Measurements from ENCODE around the gene ZSCAN5A.
"Not testable (repeated sequence)": the region's sequence is repeated elsewhere in the genome, so short reads cannot be mapped to it uniquely, and the experiment has no call there.

ZSCAN5A gene

DNA sequence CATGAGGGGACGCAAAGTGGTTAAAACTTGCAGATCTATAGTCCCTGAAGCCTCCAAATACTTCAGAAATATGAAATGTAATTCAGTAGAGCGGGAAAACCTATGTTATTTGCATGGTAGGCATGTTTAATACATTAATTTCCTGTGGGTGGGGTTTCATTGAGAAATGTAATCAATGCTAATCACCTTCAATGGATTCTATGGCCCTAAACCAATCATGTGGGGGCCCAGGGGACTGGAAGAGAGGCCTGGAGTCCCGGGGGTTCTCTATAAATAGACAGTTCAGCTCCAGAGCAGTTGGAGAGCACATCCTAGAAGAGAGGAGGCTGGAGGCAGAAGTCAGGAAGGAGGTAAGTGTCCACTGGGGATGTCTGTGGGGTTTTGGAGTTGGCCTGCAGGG is 112.7 kb downstream of the ZSCAN5A start, which contains the start of gene ZSCAN5C:
ZSCAN5C (plus strand) TSS at position 301 of the 400 bp plus-strand sequence. CDS start 3,641 bp downstream, outside the sequence.
- DNase-seq, result no peak

- no peak for DNase-seq
Observed at GRCh38 chr19:56199687-56200086, 115.0 kb downstream of the ZSCAN5A start.

DNA sequence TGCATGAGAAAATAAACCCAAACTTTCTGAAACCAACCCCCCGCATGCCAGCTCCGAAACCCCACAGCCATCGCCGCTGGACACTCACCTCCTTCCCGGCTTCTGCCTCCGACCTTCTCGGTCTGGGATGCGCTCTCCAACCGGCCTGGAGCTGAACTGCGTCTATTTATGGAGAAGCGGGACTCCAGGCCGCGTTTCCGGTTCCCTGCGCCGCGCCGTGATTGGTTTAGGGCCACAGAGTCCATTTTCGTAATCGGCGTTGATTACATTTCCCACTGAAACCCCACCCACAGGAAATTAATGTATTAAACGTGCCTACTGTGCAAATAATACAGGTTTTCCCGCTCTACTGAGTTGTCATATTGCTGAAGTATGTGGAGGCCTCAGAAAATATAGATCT is 117.0 kb downstream of the ZSCAN5A start, which contains the start of gene ZSCAN5B:
ZSCAN5B (minus strand) TSS at position 138 of the 400 bp plus-strand sequence. CDS start 4,731 bp downstream, outside the sequence.
- not testable (repeated sequence) for DNase-seq

DNA sequence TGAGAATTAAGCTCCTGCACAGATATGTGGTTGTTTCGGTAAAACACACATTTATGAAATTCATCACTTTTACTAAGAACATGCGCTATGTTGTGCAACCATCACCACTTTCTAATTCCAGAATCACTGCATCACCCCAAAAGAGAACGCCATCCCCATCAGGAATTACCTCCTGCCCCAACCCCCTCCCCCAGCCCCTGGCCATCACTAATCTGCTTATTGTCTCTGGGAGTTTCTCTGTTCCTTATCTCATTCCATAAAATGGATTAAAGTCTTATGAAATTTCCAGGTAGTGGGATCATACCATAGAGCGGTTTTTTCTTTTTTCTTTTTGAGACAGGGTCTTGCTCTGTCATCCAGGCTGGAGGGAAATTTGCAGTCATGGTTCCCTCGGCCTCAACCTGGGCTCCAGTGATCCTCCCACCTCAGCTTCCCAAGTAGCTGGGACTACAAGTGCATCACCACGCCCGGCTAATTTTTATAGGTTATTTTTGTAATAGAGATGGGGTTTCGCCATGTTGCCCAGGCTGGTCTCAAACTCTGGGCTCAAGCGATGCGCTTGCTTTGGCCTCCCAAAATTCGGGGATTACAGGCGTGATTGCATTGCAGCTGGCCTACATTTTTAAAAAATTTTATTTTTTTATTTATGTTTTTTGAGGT is 120.5 kb downstream of the ZSCAN5A start:
- DNase-seq, result no peak

DNA sequence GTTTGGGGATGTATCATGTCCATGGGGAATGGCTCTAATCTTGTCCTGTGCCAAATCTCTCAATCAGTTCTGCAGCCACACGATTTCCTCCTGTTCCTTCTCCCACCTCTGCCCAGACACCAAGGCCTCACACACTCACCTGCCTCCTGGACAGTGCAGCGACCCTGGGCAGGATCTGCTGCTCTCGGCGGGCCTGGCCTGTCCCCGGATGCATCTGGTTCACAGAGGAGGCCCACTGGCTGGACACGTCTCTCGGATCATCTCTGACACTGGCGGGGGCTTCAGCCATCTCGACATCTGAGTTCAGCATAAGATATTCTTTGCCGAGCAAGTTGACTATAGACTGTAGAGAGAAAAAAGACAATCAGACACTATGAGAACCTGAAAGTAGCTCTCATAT is 122.9 kb downstream of the ZSCAN5A start:
- DNase-seq, result no peak

DNA sequence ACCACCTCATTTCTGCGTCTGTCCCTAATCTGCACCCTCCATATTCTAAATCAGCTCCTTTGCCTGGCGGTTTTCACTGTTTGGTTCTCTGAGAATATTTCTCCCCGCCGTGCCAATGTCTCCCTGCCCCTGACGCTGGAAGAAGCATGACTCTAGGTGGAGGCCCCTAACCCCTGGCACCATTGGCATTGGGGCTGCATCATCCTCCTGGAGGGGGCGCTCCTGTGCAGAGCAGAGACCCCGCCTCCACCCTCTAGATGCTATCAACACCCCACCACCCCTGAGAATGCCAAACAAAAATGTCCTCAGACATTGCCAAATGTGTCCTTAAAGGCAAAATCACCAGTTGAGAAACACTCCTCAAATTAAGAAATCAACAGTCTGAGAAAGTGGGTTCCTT is 123.5 kb downstream of the ZSCAN5A start:
- DNase-seq, result no peak

DNA sequence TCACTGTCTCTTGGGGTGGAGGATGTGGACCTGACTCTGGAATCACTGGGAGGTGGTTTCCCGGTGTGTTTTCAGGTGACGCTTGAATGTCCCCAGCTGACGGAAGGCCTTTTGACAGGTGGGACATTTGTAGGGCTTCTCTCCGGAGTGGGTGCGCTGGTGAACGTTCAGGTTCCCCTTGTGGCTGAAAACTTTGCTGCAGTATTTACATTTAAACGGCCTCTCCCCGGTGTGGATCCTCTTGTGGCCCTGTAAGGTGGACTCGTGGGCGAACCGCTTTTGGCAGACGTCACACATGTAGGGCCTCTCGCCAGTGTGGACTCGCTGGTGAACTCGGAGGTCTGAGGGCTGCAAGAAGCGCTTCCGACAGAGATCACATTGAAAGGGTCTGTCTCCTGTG is 124.9 kb downstream of the ZSCAN5A start:
- DNase-seq, result no peak

GRCh38 chr19:56177564-56178243 is 136.9 kb downstream of the ZSCAN5A start:
- DNase-seq, result no peak

DNA sequence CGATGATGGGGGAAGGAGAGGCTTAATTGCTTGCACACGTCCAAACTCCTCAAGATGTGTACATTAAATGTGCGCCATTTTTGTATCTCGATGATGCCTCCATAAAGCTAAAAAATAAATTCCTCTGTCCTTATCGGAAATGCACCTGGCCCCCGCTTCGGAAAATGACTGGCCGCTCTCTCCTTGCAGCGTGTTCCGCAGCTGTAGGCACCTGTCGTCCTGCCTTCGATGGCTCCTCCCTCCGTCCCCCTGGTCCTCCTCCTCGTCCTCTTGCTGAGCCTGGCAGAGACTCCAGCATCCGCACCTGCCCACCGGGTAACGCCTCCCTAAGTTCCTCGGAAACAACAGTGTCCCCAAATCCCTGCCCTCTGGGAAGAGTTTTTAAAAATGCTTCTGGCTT is 137.8 kb downstream of the ZSCAN5A start:
- no peak for DNase-seq

- DNase-seq, result not testable (repeated sequence)
Observed at GRCh38 chr19:56176310-56176709, 138.3 kb downstream of the ZSCAN5A start.

GRCh38 chr19:56175861-56176307 is 138.8 kb downstream of the ZSCAN5A start, which contains the start of gene GALP:
Gene GALP (plus strand): TSS chr19:56176008. CDS start chr19:56177109, 1,101 bp downstream.
- DNase-seq, result not testable (repeated sequence)

GRCh38 chr19:56174550-56174949 is 140.1 kb downstream of the ZSCAN5A start:
- DNase-seq, result no peak

- DNase-seq, result no peak
Observed at GRCh38 chr19:56174086-56174485, 140.6 kb downstream of the ZSCAN5A start.
